H1 (cell line): ENCODE data around the gene EXOC3L1. TPM values are rescaled to one million over a fixed set of nuclear protein-coding genes. Genes with fewer than 3 reads are reported as not detected.

Source experiments
- CTCF ChIA-PET: fragments of 300-600 bp; sonication (Branson Sonifier 250); formaldehyde crosslinking; loops from one replicate; lab custom pipeline; 2021; ENCODE audit not compliant: partially characterized antibody; lab: Charles Lee
- POLR2A ChIA-PET: fragments of 300-600 bp; sonication (Branson Sonifier 250); formaldehyde crosslinking; loops from one replicate; lab custom pipeline; 2021; ENCODE audit warnings: inconsistent platforms; ENCODE audit not compliant: partially characterized antibody; lab: Charles Lee
- DNase-seq, 2 experiments: peaks; one replicate each; pipeline versions ENCODE4 v3.0.0 to v3.0.0-alpha.2; 2010 to 2022; ENCODE audit warnings: low spot score in 2 of 2, low read depth in 1 of 2, mixed read lengths in 1 of 2
- FAIRE-seq: peaks from 2 replicates; lab custom pipeline; 2011; peaks lifted over from hg19 to GRCh38; lab: Jason Lieb, UNC
- H2AFZ ChIP-seq: 2 replicates; pipeline ENCODE4 v1.8.1; 2012; ENCODE audit warnings: low read length, inconsistent platforms
- H2AK5ac ChIP-seq: 2 replicates; pipeline ENCODE4 v1.6.1; 2013; ENCODE audit warnings: low read depth, low read length
- H2BK120ac ChIP-seq: replicated peaks from 2 replicates; pipeline ENCODE3; 2013; ENCODE audit warnings: low read depth, low read length, inconsistent platforms
- H2BK12ac ChIP-seq: 2 replicates; pipeline ENCODE4 v1.6.1; 2013; ENCODE audit warnings: low read depth, low read length
- H2BK15ac ChIP-seq: 2 replicates; pipeline ENCODE4 v1.6.1; 2013; ENCODE audit warnings: low read length
- H2BK20ac ChIP-seq: 2 replicates; pipeline ENCODE4 v1.6.1; 2013; ENCODE audit warnings: low read length
- H2BK5ac ChIP-seq: 2 replicates; pipeline ENCODE4 v1.6.1; 2013; ENCODE audit warnings: low read depth, low read length
- H3K14ac ChIP-seq: 2 replicates; pipeline ENCODE4 v1.6.1; 2013; ENCODE audit warnings: inconsistent platforms; ENCODE audit not compliant: insufficient read length
- H3K18ac ChIP-seq: 2 replicates; pipeline ENCODE4 v1.6.1; 2013; ENCODE audit warnings: low read length; ENCODE audit errors: extremely low read depth
- H3K23ac ChIP-seq: 2 replicates; pipeline ENCODE4 v1.6.1; 2013; ENCODE audit warnings: inconsistent platforms; ENCODE audit not compliant: insufficient read length
- H3K23me2 ChIP-seq: 2 replicates; pipeline ENCODE4 v1.6.1; 2013; ENCODE audit warnings: low read depth, low read length
- H3K27ac ChIP-seq: 2 replicates; pipeline ENCODE4 v1.6.1; 2011; ENCODE audit warnings: low read depth, low read length, inconsistent platforms
- H3K27me3 ChIP-seq, 4 experiments: replicated peaks in 1 of 4; 1 replicate in 1 of 4; 2 replicates in 3 of 4; pipeline versions ENCODE4 v1.6.1 to v1.8.1; 2011 to 2013; ENCODE audit warnings: low read length in 3 of 4, mild to moderate bottlenecking in 3 of 4, inconsistent platforms in 2 of 4, mixed read lengths in 2 of 4, moderate library complexity in 1 of 4; ENCODE audit not compliant: control insufficient read depth in 3 of 4, insufficient read depth in 3 of 4; ENCODE audit errors: extremely low read depth in 1 of 4
- H3K36me3 ChIP-seq, 4 experiments: 2 replicates each; pipeline versions ENCODE4 v1.6.1 to v1.8.1; 2011 to 2013; ENCODE audit warnings: mild to moderate bottlenecking in 4 of 4, low read length in 3 of 4, moderate library complexity in 2 of 4, control low read depth in 1 of 4, inconsistent platforms in 1 of 4; ENCODE audit not compliant: insufficient read depth in 4 of 4, control insufficient read depth in 2 of 4
- H3K4ac ChIP-seq: replicated peaks from 2 replicates; pipeline ENCODE3; 2013; ENCODE audit warnings: low read length, low read depth, mixed read lengths, inconsistent platforms; ENCODE audit not compliant: insufficient read length
- H3K4me1 ChIP-seq, 4 experiments: replicated peaks in 1 of 4; 1 replicate in 1 of 4; 2 replicates in 3 of 4; pipeline versions ENCODE4 v1.6.1 to v1.8.1; 2011 to 2013; ENCODE audit warnings: low read length in 3 of 4, inconsistent platforms in 2 of 4, mixed read lengths in 1 of 4; ENCODE audit not compliant: insufficient read depth in 4 of 4, control insufficient read depth in 3 of 4
- H3K4me2 ChIP-seq, 2 experiments: 2 replicates each; pipeline versions ENCODE4 v1.6.1 to v1.8.1; 2011 to 2013; ENCODE audit warnings: low read depth in 2 of 2, low read length in 2 of 2, control low read depth in 1 of 2, inconsistent platforms in 1 of 2, mild to moderate bottlenecking in 1 of 2; ENCODE audit not compliant: insufficient read depth in 1 of 2
- H3K4me3 ChIP-seq, 4 experiments: fragments of 200-600, 300-600 bp in 1 of 4; sonication (generic), shearing (Covaris generic), sonication (Bioruptor Twin) in 1 of 4; 2 replicates each; pipeline versions ENCODE4 v1.5.1 to v1.8.1; 2011 to 2016; ENCODE audit warnings: low read length in 4 of 4, low read depth in 3 of 4, control low read depth in 2 of 4, inconsistent platforms in 2 of 4, mild to moderate bottlenecking in 2 of 4, mixed read lengths in 1 of 4, moderate library complexity in 1 of 4; ENCODE audit not compliant: insufficient read depth in 2 of 4; ENCODE audit errors: extremely low read depth in 1 of 4
- H3K56ac ChIP-seq: replicated peaks from 2 replicates; pipeline ENCODE3; 2013; ENCODE audit warnings: low read depth, mild to moderate bottlenecking, mixed read lengths, low read length, inconsistent platforms; ENCODE audit not compliant: insufficient read length
- H3K79me1 ChIP-seq: 2 replicates; pipeline ENCODE4 v1.6.1; 2013; ENCODE audit warnings: low read depth, low read length, control low read depth
- H3K79me2 ChIP-seq, 2 experiments: 2 replicates each; pipeline versions ENCODE4 v1.6.1 to v1.8.1; 2012 to 2013; ENCODE audit warnings: low read length in 2 of 2, mild to moderate bottlenecking in 2 of 2, inconsistent platforms in 1 of 2; ENCODE audit not compliant: insufficient read depth in 2 of 2, control insufficient read depth in 1 of 2
- H3K9ac ChIP-seq, 4 experiments: replicated peaks in 1 of 4; 1 replicate in 1 of 4; 2 replicates in 3 of 4; pipeline versions ENCODE4 v1.6.1 to v1.8.1; 2011 to 2013; ENCODE audit warnings: low read depth in 3 of 4, low read length in 3 of 4, control low read depth in 2 of 4, mild to moderate bottlenecking in 2 of 4, moderate library complexity in 2 of 4, inconsistent platforms in 1 of 4; ENCODE audit errors: extremely low read depth in 1 of 4
- H3K9me3 ChIP-seq, 2 experiments: 2 replicates each; pipeline versions ENCODE4 v1.6.1 to v1.8.1; 2012 to 2013; ENCODE audit warnings: mild to moderate bottlenecking in 2 of 2, moderate library complexity in 2 of 2, control low read depth in 1 of 2, inconsistent platforms in 1 of 2, low read depth in 1 of 2, low read length in 1 of 2, mixed read lengths in 1 of 2; ENCODE audit not compliant: insufficient read depth in 2 of 2
- H4K20me1 ChIP-seq, 2 experiments: replicated peaks in 1 of 2; 2 replicates each; pipeline versions ENCODE3 to v1.8.1; 2011 to 2013; ENCODE audit warnings: inconsistent platforms in 2 of 2, low read length in 2 of 2, mild to moderate bottlenecking in 1 of 2; ENCODE audit not compliant: insufficient read depth in 2 of 2, control insufficient read depth in 1 of 2
- H4K5ac ChIP-seq: 2 replicates; pipeline ENCODE4 v1.6.1; 2013; ENCODE audit warnings: low read length, low read depth, mixed read lengths, inconsistent platforms; ENCODE audit not compliant: insufficient read length
- H4K8ac ChIP-seq: 2 replicates; pipeline ENCODE4 v1.8.0; 2013; ENCODE audit warnings: mild to moderate bottlenecking, moderate library complexity, low read length, inconsistent platforms; ENCODE audit not compliant: insufficient read depth; ENCODE audit errors: extremely low read depth
- H4K91ac ChIP-seq: replicated peaks from 2 replicates; pipeline ENCODE3; 2013; ENCODE audit warnings: low read length, mixed read lengths, inconsistent platforms; ENCODE audit not compliant: insufficient read length
- CBX5 ChIP-seq: fragments of 300-800, 300-1000 bp; sonication (generic); IDR thresholded peaks from 2 replicates; pipeline ENCODE4 v1.7.1; 2016; ENCODE audit warnings: antibody characterized with exemption, low read length, low read depth
- CHD1 ChIP-seq: IDR thresholded peaks from 2 replicates; pipeline ENCODE4 v1.6.1; 2012; ENCODE audit warnings: low read depth, low read length, improper control_type of control experiment
- EGR1 ChIP-seq: IDR thresholded peaks from 2 replicates; pipeline ENCODE4 v1.6.1; 2011; ENCODE audit warnings: low read depth, low read length, borderline replicate concordance
- RFX5 ChIP-seq: IDR thresholded peaks from 2 replicates; pipeline ENCODE4 v1.6.1; 2011; ENCODE audit warnings: low read depth, low read length, improper control_type of control experiment, borderline replicate concordance
- SAP30 ChIP-seq: fragments of 300-600 bp; sonication (generic); IDR thresholded peaks from 2 replicates; pipeline ENCODE4 v1.7.1; 2012; ENCODE audit warnings: low read length, moderate library complexity, mild to moderate bottlenecking, inconsistent platforms; ENCODE audit not compliant: insufficient read depth, insufficient replicate concordance
- TBP ChIP-seq: IDR thresholded peaks from 2 replicates; pipeline ENCODE4 v1.6.1; 2011; ENCODE audit warnings: low read depth, low read length, improper control_type of control experiment
- WGBS, 2 experiments: shearing (Covaris generic) in 1 of 2; methylation state at CpG; one replicate each; pipeline versions ENCODE4 v1.1.6 to v1.1.7; 2013 to 2015; ENCODE audit warnings: low lambda C conversion rate in 2 of 2, mixed read lengths in 2 of 2, inconsistent platforms in 1 of 2, low coverage in 1 of 2, missing lambda C conversion rate in 1 of 2; ENCODE audit not compliant: insufficient replicate concordance in 2 of 2, insufficient coverage in 1 of 2, insufficient read length in 1 of 2; ENCODE audit errors: extremely low coverage in 1 of 2, missing lambda C conversion rate in 1 of 2; 5-methylcytosine and 5-hydroxymethylcytosine counted together
- polyA plus RNA-seq, 7 experiments: library from polyadenylated mRNA; depleted of rRNA in 3 of 7; stranded (reverse) in 5 of 7; unstranded in 2 of 7; fragments of >200 nt in 5 of 7; fragments of 200-250 nt in 2 of 7; gene quantifications; 1 replicate in 5 of 7; 2 replicates in 1 of 7; 4 replicates in 1 of 7; pipeline versions ENCODE4 v1.2.1 to v1.2.3, GENCODE V29; 2011 to 2013; ENCODE audit warnings: missing spikeins in 2 of 7, mixed read lengths in 2 of 7
- total RNA-seq: library from RNA; stranded (reverse); fragmentation: NEBNext Ultra II Directional; extraction: Animal tissue kit (Norgen Biotek cat#: 25700); gene quantifications from 2 replicates; pipeline ENCODE4 v1.2.1, GENCODE V29; 2021
- TF ChIP-seq, protein P1 (sequence below): IDR thresholded peaks from 2 replicates; pipeline ENCODE4 v1.6.1; 2012; ENCODE audit warnings: inconsistent platforms

Gene EXOC3L1
- total and polyA plus RNA-seq, 2 of the 8 experiments (the other 6 are each of a cell fraction or from before 2014, with no cell fraction given) = 1.3 TPM

DNA sequence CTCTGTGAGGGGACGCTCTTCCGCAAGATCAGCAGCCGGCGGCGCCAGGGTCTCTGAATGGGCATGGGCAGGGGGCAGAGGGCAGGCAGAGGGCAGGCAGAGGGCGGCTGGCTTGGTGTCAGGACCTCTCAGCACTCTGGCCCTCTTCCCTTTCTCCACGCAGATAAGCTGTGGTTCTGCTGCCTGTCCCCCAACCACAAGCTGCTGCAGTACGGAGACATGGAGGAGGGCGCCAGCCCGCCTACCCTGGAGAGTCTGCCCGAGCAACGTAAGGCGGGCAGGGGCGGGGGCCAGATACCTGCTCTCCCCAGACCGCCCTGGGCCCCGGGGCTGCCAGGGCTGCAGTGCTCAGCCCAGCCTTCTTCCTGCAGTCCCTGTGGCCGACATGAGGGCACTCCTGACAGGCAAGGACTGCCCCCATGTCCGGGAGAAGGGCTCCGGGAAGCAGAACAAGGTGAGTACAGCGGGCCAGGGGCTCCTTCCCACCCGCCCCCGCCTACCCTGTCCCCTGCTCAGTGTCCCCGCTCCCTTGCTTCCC is 13.1 kb upstream of the EXOC3L1 start:
- Histone ChIP-seq H4K20me1 (peaks cover 0 to 3% of the 10 kb centered on the region in 2 experiments), H3K18ac (no peak overlapping the region), H4K91ac (no peak overlapping the region), H2BK120ac (no peak overlapping the region), H3K4me2 (no peak overlapping the region), H2BK15ac (no peak overlapping the region), H3K4me1 (peaks cover 0 to 20% (median 8%) of the 10 kb centered on the region in 4 experiments; a peak in 5 of 7 replicates), H3K23ac (no peak overlapping the region), H3K27ac (no peak overlapping the region), H3K79me1 (no peaks in the 10 kb centered on the region), H3K23me2 (peaks cover 6% of the 10 kb centered on the region; the same call in 1 of the 2 replicates), H2BK12ac (no peak overlapping the region), H3K9me3 (no peaks in the 10 kb centered on the region), H3K27me3 (no peaks in the 10 kb centered on the region), H3K79me2 (no peaks in the 10 kb centered on the region), H3K36me3 (peaks cover 0 to 3% (median under 1%) of the 10 kb centered on the region in 4 experiments; a peak in 4 of 8 replicates), H2AK5ac (no peak overlapping the region), H3K9ac (no peak overlapping the region), H3K4ac (no peak overlapping the region), H2AFZ (no peak overlapping the region), H4K5ac (no peak overlapping the region), H2BK20ac (no peak overlapping the region), H2BK5ac (no peak overlapping the region), H3K4me3 (no peak overlapping the region), H4K8ac (peak overlapping the region; percentile 51; the same call in 1 of the 2 replicates), H3K56ac (no peak overlapping the region), H3K14ac (no peak overlapping the region)
- no peak for DNase-seq
- TF ChIP-seq, protein P1, sequence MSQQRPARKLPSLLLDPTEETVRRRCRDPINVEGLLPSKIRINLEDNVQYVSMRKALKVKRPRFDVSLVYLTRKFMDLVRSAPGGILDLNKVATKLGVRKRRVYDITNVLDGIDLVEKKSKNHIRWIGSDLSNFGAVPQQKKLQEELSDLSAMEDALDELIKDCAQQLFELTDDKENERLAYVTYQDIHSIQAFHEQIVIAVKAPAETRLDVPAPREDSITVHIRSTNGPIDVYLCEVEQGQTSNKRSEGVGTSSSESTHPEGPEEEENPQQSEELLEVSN = no peak
- TF ChIP-seq CBX5 = no peak
- TF ChIP-seq EGR1 = no peak
- TF ChIP-seq RFX5 = no peak
- TF ChIP-seq CHD1 = no peak
- no peak for TF ChIP-seq TBP
- TF ChIP-seq SAP30 = no peak
- 92% methylated on average over 17 of the region's 23 CpGs; no CpG with 5 or more reads in 1 of the 2 experiments for WGBS, 2 experiments
- CTCF ChIA-PET = interaction anchor here (0.8 to 7.5 kb wide), 15 partner anchors 9 to 308 kb away, joined by 3 to 78 read pairs (median 4); partner anchors contain the start of genes E2F4, EXOC3L1, MATCAP1 and NOL3
- no peak for FAIRE-seq
- POLR2A ChIA-PET = interaction anchor here (0.9 to 5.4 kb wide), 4 partner anchors 11 to 40 kb away, joined by 3 to 19 read pairs (median 12); partner anchors contain the start of genes MATCAP1 and TMEM208
